ENCODE data around the gene PRB3. TPM values are rescaled to one million over a fixed set of nuclear protein-coding genes. Genes with fewer than 3 reads are reported as not detected.
A peak's percentile ranks its signal among the peaks of the same experiment; 100 is the strongest.

PRB3 gene
- total RNA-seq, result not detected

GRCh38 chr12:11269607-11270006, at the start of gene PRB3:
PRB3 (minus strand) TSS chr12:11269707; CDS start chr12:11269669, 38 bp downstream.
- DNase-seq, result no peak

- DNase-seq, result no peak
Observed at GRCh38 chr12:11310336-11310735, 40.8 kb upstream of the PRB3 start, which contains the start of gene PRB4. PRB4 (minus strand) TSS chr12:11310436; CDS start chr12:11310398, 38 bp downstream.

- DNase-seq, result no peak
Observed at GRCh38 chr12:11307143-11307542, 37.6 kb upstream of the PRB3 start.

GRCh38 chr12:11273449-11273848, 3.9 kb upstream of the PRB3 start:
- DNase-seq, result no peak

GRCh38 chr12:11264501-11264900, 5.0 kb downstream of the PRB3 start:
- no peak for DNase-seq

- DNase-seq, result no peak
Observed at GRCh38 chr12:11246489-11246888, 23.0 kb downstream of the PRB3 start.

GRCh38 chr12:11242656-11243055, 26.9 kb downstream of the PRB3 start:
- no peak for DNase-seq

GRCh38 chr12:11240348-11240930, 29.1 kb downstream of the PRB3 start:
- no peak for DNase-seq

- no peak for DNase-seq
Observed at GRCh38 chr12:11238275-11238674, 31.2 kb downstream of the PRB3 start.

GRCh38 chr12:11233532-11233931, 36.0 kb downstream of the PRB3 start:
- DNase-seq, result no peak

- peak; percentile 15 for DNase-seq
Observed at GRCh38 chr12:11228296-11228879, 41.1 kb downstream of the PRB3 start.

GRCh38 chr12:11227373-11227772, 42.1 kb downstream of the PRB3 start:
- DNase-seq, result no peak

Other genes starting within 250 kb of the PRB3 start
- 17.1 TPM for gene TAS2R19, start 247.1 kb downstream of the PRB3 start, total RNA-seq
- gene TAS2R31, start 238.3 kb downstream of the PRB3 start, total RNA-seq, result 17.7 TPM
- gene TAS2R46, start 207.4 kb downstream of the PRB3 start, total RNA-seq, result 8.4 TPM
- gene TAS2R43, start 177.4 kb downstream of the PRB3 start, total RNA-seq, result 20.5 TPM
- 16.9 TPM for gene TAS2R30, start 135.1 kb downstream of the PRB3 start, total RNA-seq
- gene SMIM10L1, start 98.5 kb downstream of the PRB3 start, total RNA-seq, result 9.3 TPM
- not detected for gene TAS2R42, start 82.8 kb downstream of the PRB3 start, total RNA-seq
- gene PRB4, start 40.7 kb upstream of the PRB3 start, total RNA-seq, result not detected
- not detected for gene PRB2, start 125.9 kb upstream of the PRB3 start, total RNA-seq

All from tongue (tissue), 2 donors.